Activated CD8-positive, alpha-beta memory T cell treated with anti-CD3 and anti-CD28 coated beads, Interleukin-2, amount 10 ng/mL, durations not matched to agents 7 days and 5 days (primary cell): ENCODE data around the gene HEATR1. TPM values are rescaled to one million over a fixed set of nuclear protein-coding genes. Genes with fewer than 3 reads are reported as not detected.

Experiments used
- ATAC-seq: fragments of 150-1000 bp; cut with Tn5 transposase; one replicate; pipeline ENCODE4 v1.10.0; 2021; ENCODE audit warnings: moderate library complexity
- CTCF ChIA-PET: fragments of 350-600 bp; sonication (Branson Sonifier 250); formaldehyde crosslinking; loops from one replicate; lab custom pipeline; 2021; ENCODE audit warnings: antibody characterized with exemption; lab: Charles Lee
- DNase-seq: peaks from one replicate; pipeline ENCODE4 v3.0.0-alpha.2; 2020
- H3K27ac Mint-ChIP-seq: one replicate; pipeline ENCODE4 v1.8.0; 2021; ENCODE audit warnings: mild to moderate bottlenecking, mixed read lengths
- H3K27me3 Mint-ChIP-seq: one replicate; pipeline ENCODE4 v1.8.0; 2021; ENCODE audit warnings: mixed read lengths
- H3K36me3 Mint-ChIP-seq: one replicate; pipeline ENCODE4 v1.8.0; 2021; ENCODE audit warnings: mild to moderate bottlenecking, mixed read lengths
- H3K4me1 Mint-ChIP-seq: one replicate; pipeline ENCODE4 v1.8.0; 2021; ENCODE audit warnings: mixed read lengths
- H3K4me3 Mint-ChIP-seq: one replicate; pipeline ENCODE4 v1.8.0; 2021; ENCODE audit warnings: mild to moderate bottlenecking, moderate library complexity, mixed read lengths
- H3K9me3 Mint-ChIP-seq: one replicate; pipeline ENCODE4 v1.8.0; 2022; ENCODE audit warnings: low read depth, mixed read lengths
- total RNA-seq, 2 experiments: library from RNA; stranded (reverse); gene quantifications; one replicate each; pipeline ENCODE4 v1.2.3, GENCODE V29; 2021

HEATR1 gene
- total RNA-seq, 2 experiments from 2014 or later, result 40.2 to 57.6 TPM

GRCh38 chr1:236568285-236568894 is 35.9 kb downstream of the HEATR1 start:
- CTCF ChIA-PET, result no interaction called here
- DNase-seq (no peak), ATAC-seq (no peak)
- Mint-ChIP-seq H3K4me3 (no peak overlapping the region), H3K27me3 (no peaks in the 10 kb centered on the region), H3K36me3 (peaks cover 62% of the 10 kb centered on the region), H3K4me1 (peaks cover 9% of the 10 kb centered on the region), H3K9me3 (no peaks in the 10 kb centered on the region), H3K27ac (no peak overlapping the region)

DNA sequence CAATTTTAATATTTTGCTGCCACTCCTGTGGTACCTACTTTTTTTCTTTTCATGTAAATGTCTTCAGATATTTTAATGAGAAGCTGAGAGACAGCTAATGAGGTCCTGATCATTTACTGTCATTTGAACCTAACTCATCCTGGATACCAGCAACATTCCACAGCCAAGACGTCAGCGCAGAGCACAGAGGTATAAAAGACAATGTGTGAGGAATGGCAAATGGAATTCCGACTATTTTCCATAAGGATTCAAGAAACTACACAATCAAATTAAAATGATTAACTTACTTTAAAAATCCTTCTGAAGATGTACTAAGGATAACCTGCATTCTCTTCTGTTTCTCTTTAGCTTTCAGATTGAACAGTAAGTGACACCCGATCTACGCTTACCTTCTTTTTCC is 38.8 kb downstream of the HEATR1 start:
- Mint-ChIP-seq H3K4me3 (no peak overlapping the region), H3K36me3 (peaks cover 61% of the 10 kb centered on the region), H3K27me3 (no peaks in the 10 kb centered on the region), H3K4me1 (peaks cover 9% of the 10 kb centered on the region), H3K9me3 (no peaks in the 10 kb centered on the region), H3K27ac (no peak overlapping the region)
- ATAC-seq (no peak), DNase-seq (no peak)
- CTCF ChIA-PET, result no interaction called here

- DNase-seq, result no peak
- peak overlapping the region; percentile 31 for H3K27ac Mint-ChIP-seq
These were observed 42.3 kb downstream of the HEATR1 start for GRCh38 chr1:236561976-236562375.

GRCh38 chr1:236560213-236560771 is 44.0 kb downstream of the HEATR1 start:
- Mint-ChIP-seq H3K36me3 (peaks cover 57% of the 10 kb centered on the region), H3K4me3 (no peak overlapping the region), H3K4me1 (peaks cover 8% of the 10 kb centered on the region), H3K9me3 (no peaks in the 10 kb centered on the region), H3K27me3 (no peaks in the 10 kb centered on the region), H3K27ac (no peak overlapping the region)
- CTCF ChIA-PET, result no interaction called here
- ATAC-seq, result no peak
- DNase-seq, result no peak

More at GRCh38 chr1:236561976-236562375, 42.3 kb downstream of the HEATR1 start:
- no peak overlapping the region for H3K4me3 Mint-ChIP-seq
- CTCF ChIA-PET, result no interaction called here
- no peak for ATAC-seq
- H3K9me3 Mint-ChIP-seq, result no peaks in the 10 kb centered on the region
- no peaks in the 10 kb centered on the region for H3K27me3 Mint-ChIP-seq
- H3K4me1 Mint-ChIP-seq, result peaks cover 9% of the 10 kb centered on the region
- peaks cover 55% of the 10 kb centered on the region for H3K36me3 Mint-ChIP-seq

DNA sequence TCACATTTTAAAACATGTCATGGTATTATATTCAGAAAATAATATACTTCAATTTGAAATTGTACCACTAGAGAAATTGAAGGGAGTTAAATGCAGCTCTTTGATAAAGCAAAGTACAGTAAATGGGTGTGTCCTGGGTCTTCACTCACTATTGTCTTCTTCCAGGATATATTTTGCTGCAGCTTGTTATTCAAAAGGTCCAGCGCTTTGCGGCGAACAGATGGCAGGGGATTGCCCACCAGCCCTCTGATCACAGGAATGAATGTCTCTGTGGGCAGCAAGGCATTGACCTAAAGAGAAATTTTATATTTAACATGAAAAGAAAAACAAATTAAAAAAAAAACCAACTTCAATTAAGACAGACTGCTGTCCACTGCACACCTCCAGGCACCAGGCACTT is 45.5 kb downstream of the HEATR1 start:
- no peak overlapping the region for H3K27ac Mint-ChIP-seq
- H3K27me3 Mint-ChIP-seq, result no peaks in the 10 kb centered on the region
- ATAC-seq, result no peak
- no peaks in the 10 kb centered on the region for H3K9me3 Mint-ChIP-seq
- no peak overlapping the region for H3K4me3 Mint-ChIP-seq
- H3K4me1 Mint-ChIP-seq, result no peaks in the 10 kb centered on the region
- no peak for DNase-seq
- CTCF ChIA-PET, result interaction anchor here (1.2 kb wide), 1 partner anchor 33 kb away, joined by 3 read pairs; no protein-coding TSS in a partner anchor
- peaks cover 52% of the 10 kb centered on the region for H3K36me3 Mint-ChIP-seq

DNA sequence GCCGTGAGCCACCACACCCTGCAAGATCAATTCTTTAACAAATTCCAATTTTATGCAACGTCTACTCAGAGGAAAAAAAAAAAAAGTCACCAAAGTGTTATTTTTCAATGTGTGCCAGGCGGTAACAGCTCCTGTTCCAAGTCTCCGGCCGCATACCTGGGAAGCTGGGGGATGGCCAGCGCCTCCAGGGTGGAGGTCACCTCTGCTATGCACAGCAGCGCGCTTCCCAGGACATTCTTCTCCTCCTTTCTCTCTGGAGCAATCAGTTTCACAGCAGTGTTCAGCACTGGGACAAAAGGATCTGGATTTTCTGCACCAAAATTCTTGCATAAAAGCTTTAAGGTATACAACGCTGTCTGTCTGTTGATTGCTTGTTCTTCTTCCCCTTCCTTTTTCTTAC is 46.2 kb downstream of the HEATR1 start:
- Mint-ChIP-seq H3K4me3 (no peak overlapping the region), H3K9me3 (no peaks in the 10 kb centered on the region), H3K36me3 (peaks cover 54% of the 10 kb centered on the region), H3K4me1 (no peaks in the 10 kb centered on the region), H3K27me3 (no peaks in the 10 kb centered on the region), H3K27ac (no peak overlapping the region)
- no peak for DNase-seq
- CTCF ChIA-PET, result interaction anchor here (0.7 kb wide), 1 partner anchor 326 kb away, joined by 3 read pairs; no protein-coding TSS in a partner anchor
- ATAC-seq, result no peak

DNA sequence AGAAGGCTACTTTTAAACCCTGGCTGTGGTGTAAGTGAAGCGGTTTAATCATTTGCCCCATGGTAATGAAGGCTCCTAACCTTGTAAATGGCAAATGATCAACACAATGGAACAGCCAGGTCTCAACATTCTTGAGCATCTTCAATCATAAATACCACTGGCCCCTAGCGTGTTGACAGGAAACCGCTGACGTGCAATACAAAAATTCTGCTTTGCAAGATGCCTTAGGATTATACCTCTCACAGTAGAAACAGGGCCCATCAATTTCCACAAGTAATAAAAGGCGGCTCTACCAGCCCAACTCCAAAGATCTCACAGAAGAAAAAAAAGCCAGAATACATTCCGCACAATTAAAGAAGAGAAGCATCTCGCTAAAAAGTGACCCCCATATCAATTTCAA is 47.7 kb downstream of the HEATR1 start:
- CTCF ChIA-PET, result no interaction called here
- no peak overlapping the region for H3K27ac Mint-ChIP-seq
- no peak for DNase-seq

DNA sequence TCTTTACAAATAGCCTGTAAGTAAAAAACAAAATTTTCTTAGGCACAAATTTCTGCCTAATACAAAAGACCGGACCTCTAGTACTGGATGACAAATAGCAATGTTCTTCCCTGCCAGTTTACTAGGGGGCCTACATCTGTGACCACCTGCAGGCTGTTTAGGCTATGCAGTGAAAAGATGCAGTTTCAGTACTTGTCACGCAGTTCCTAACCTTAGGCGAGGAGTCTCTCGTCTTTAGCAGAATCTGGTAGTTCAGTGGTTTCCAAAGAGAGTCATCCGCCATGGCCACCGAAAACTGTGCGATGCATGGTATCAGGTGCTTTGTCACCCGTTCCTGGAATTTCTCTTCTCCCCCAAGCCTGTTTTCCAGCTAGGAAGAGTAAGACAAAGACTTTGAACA is 50.9 kb downstream of the HEATR1 start:
- CTCF ChIA-PET, result no interaction called here
- ATAC-seq, result no peak
- H3K4me1 Mint-ChIP-seq, result peaks cover 6% of the 10 kb centered on the region

More for the DNA sequence above, 47.7 kb downstream of the HEATR1 start:
- Mint-ChIP-seq H3K36me3 (peaks cover 52% of the 10 kb centered on the region), H3K27me3 (no peaks in the 10 kb centered on the region), H3K4me3 (no peak overlapping the region), H3K9me3 (no peaks in the 10 kb centered on the region), H3K4me1 (no peaks in the 10 kb centered on the region)
- ATAC-seq, result no peak

GRCh38 chr1:236552901-236553300 is 51.4 kb downstream of the HEATR1 start:
- no peak for ATAC-seq
- no peak for DNase-seq
- Mint-ChIP-seq H3K4me3 (no peak overlapping the region), H3K9me3 (no peaks in the 10 kb centered on the region), H3K36me3 (peaks cover 64% of the 10 kb centered on the region), H3K4me1 (peaks cover 6% of the 10 kb centered on the region), H3K27ac (no peak overlapping the region), H3K27me3 (no peaks in the 10 kb centered on the region)
- CTCF ChIA-PET, result no interaction called here

More for the DNA sequence above, 50.9 kb downstream of the HEATR1 start:
- Mint-ChIP-seq H3K36me3 (peaks cover 64% of the 10 kb centered on the region), H3K9me3 (no peaks in the 10 kb centered on the region), H3K4me3 (no peak overlapping the region), H3K27me3 (no peaks in the 10 kb centered on the region), H3K27ac (no peak overlapping the region)
- no peak for DNase-seq

- Mint-ChIP-seq H3K4me1 (peaks cover 6% of the 10 kb centered on the region), H3K27ac (no peak overlapping the region), H3K9me3 (no peaks in the 10 kb centered on the region), H3K4me3 (no peak overlapping the region), H3K27me3 (no peaks in the 10 kb centered on the region), H3K36me3 (peaks cover 71% of the 10 kb centered on the region)
- DNase-seq, result no peak
- CTCF ChIA-PET, result interaction anchor here (0.8 to 1.3 kb wide), 2 partner anchors 33 to 317 kb away, joined by 3 read pairs; no protein-coding TSS in a partner anchor
- ATAC-seq, result no peak
These were observed 52.2 kb downstream of the HEATR1 start for GRCh38 chr1:236552096-236552495.

DNA sequence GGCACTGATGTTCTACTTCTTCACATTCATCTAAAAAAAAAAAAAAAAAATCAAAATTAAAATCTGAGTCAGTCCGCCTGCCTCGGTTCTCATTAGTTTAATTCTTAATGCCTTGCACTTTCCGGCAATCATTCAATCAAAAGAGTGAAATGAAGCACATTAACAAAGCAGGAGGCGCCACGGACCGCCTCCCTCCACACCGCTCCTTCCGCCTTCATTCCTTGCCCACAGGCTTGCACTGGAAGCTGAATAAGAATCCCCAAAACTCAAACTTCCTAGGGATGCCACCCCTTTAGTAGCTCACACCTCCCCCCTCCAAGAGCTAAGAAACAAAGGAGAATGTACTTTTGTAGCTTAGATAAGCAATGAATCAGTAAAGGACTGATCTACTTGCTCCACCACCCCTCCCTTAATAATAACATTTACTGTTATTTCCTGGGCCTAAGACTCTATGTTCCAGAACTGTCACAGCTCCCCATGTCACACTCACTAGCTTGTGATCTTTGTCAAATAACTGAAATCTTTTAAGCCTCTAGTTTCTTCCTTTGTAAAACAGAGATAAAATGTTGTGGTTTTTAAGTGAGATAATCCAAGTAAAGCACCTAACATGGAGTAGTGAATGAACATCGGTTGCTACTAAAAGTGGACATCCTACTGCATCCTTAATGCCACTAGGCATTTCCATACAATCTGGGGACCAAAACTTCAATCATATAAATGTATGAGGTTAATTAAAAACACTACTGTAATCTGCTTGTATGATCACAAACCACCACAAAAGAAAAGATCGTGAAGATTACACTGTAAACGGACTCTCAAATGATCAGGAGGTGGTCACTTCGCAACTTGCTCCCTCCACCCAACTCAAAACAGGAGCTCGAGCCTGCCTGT is 53.1 kb downstream of the HEATR1 start:
- CTCF ChIA-PET, result interaction anchor here (0.8 to 1.3 kb wide), 2 partner anchors 34 to 318 kb away, joined by 3 read pairs; no protein-coding TSS in a partner anchor
- peak overlapping the region; percentile 56 for H3K27ac Mint-ChIP-seq
- H3K4me1 Mint-ChIP-seq, result peaks cover 10% of the 10 kb centered on the region
- no peaks in the 10 kb centered on the region for H3K27me3 Mint-ChIP-seq
- H3K9me3 Mint-ChIP-seq, result no peaks in the 10 kb centered on the region
- no peak for ATAC-seq
- no peak overlapping the region for H3K4me3 Mint-ChIP-seq
- H3K36me3 Mint-ChIP-seq, result peaks cover 73% of the 10 kb centered on the region
- no peak for DNase-seq

- no peak overlapping the region for H3K4me3 Mint-ChIP-seq
- H3K27ac Mint-ChIP-seq, result no peak overlapping the region
- no peaks in the 10 kb centered on the region for H3K9me3 Mint-ChIP-seq
- DNase-seq (no peak), ATAC-seq (no peak)
- peaks cover 31% of the 10 kb centered on the region for H3K4me1 Mint-ChIP-seq
- H3K27me3 Mint-ChIP-seq, result no peaks in the 10 kb centered on the region
- peaks cover 76% of the 10 kb centered on the region for H3K36me3 Mint-ChIP-seq
- CTCF ChIA-PET, result interaction anchor here (0.6 to 1.3 kb wide), 3 partner anchors 11 to 335 kb away, joined by 3 to 4 read pairs (median 3); no protein-coding TSS in a partner anchor
These were observed 55.9 kb downstream of the HEATR1 start for GRCh38 chr1:236548452-236548851.

DNA sequence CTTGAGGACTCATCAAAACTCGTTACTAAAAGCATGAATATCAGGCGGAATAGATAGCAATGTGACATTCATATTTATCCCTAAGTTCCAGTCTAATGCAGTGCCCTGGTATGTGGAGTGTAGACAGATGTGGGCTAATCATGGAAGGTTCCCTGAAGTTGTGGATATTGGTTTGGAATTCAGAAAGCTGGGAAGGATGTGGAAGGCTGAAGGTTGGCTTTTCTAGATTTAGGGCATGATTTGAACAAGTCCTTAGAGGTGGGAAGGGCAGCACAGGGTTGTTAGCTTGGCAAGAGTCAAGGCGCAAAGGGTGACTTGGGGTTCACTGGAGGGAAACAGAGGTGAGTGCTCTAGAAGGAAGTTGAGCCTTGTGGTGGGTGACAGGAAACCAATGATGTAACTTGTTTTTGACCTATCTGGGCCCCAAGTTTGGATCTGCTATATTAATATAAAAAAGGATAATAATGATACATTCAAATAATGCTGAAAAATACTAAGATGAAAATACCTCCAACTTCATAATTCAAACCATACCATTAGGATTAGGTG is 58.6 kb downstream of the HEATR1 start:
- Mint-ChIP-seq H3K4me1 (peaks cover 25% of the 10 kb centered on the region), H3K27me3 (no peaks in the 10 kb centered on the region), H3K4me3 (no peak overlapping the region), H3K9me3 (no peaks in the 10 kb centered on the region), H3K36me3 (peaks cover 81% of the 10 kb centered on the region), H3K27ac (peak overlapping the region; percentile 77)
- CTCF ChIA-PET, result interaction anchor here (0.5 to 0.9 kb wide), 2 partner anchors 9 to 214 kb away, joined by 3 read pairs; no protein-coding TSS in a partner anchor
- no peak for DNase-seq
- peak; percentile 73 for ATAC-seq
